Activated naive CD8-positive, alpha-beta T cell (primary cell): ENCODE measurements around the gene KIR3DL2.
"Not testable (repeated sequence)": the region's sequence is repeated elsewhere in the genome, so short reads cannot be mapped to it uniquely, and the experiment has no call there.

ENCODE experiments used
- H3K27ac Mint-ChIP-seq: one replicate; pipeline ENCODE4 v1.8.0; 2021; ENCODE audit warnings: mixed read lengths
- H3K27me3 Mint-ChIP-seq: one replicate; pipeline ENCODE4 v1.8.0; 2021; ENCODE audit warnings: mixed read lengths
- H3K36me3 Mint-ChIP-seq: one replicate; pipeline ENCODE4 v1.8.0; 2021; ENCODE audit warnings: mixed read lengths
- H3K4me1 Mint-ChIP-seq: one replicate; pipeline ENCODE4 v1.8.0; 2021; ENCODE audit warnings: low read depth, mixed read lengths
- H3K4me3 Mint-ChIP-seq: one replicate; pipeline ENCODE4 v1.8.0; 2021; ENCODE audit warnings: mild to moderate bottlenecking, mixed read lengths
- H3K9me3 Mint-ChIP-seq: one replicate; pipeline ENCODE4 v1.8.0; 2021; ENCODE audit warnings: low read depth, mixed read lengths

Gene KIR3DL2

DNA sequence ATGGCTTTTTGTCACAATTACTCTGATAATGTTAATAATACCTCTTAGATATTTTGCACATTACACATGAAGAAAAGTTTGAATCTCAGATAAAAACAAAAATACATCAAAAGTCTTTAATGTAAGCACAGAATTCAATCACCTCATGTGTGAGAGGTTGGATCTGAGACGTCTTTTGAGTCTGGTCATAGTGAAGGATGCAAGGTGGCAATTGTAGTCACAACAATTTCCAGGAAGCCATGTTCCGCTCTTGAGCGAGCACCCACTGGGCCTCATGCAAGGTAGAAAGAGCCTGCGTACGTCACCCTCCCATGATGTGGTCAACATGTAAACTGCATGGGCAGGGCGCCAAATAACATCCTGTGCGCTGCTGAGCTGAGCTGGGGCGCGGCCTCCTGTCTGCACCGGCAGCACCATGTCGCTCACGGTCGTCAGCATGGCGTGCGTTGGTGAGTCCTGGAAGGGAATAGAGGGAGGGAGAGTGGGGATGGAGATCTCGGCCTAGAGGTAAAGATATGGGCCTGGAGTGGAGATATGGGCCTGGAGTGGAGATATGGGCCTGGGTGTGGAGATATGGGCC lies at the start of gene KIR3DL2:
TSS of gene KIR3DL2 (plus strand) at position 383 of the 580 bp plus-strand sequence. CDS start at position 416, 33 bp downstream.
- not testable (repeated sequence) for H3K4me1 Mint-ChIP-seq, H3K9me3 Mint-ChIP-seq, H3K36me3 Mint-ChIP-seq, H3K27ac Mint-ChIP-seq, H3K4me3 Mint-ChIP-seq
- H3K27me3 Mint-ChIP-seq: peaks cover 11% of the 10 kb centered on the region

DNA sequence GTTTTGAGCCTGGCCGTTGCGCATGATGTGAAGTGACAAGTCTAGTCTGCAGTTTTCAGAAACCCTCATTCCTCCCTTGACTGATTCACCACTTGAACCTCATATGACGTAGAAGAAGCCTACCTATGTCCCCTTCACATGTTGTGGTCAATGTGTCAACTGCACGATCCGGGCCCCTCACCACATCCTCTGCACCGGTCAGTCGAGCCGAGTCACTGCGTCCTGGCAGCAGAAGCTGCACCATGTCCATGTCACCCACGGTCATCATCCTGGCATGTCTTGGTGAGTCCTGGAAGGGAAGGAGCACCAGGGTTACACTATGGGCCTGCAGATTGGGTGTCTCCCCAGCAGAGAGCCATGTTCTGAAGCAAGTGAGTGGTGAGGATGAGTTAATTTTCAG lies 46.8 kb upstream of the KIR3DL2 start, which contains the start of gene KIR2DL4:
TSS of gene KIR2DL4 (plus strand) at position 201 of the 400 bp plus-strand sequence. CDS start at position 243, 42 bp downstream.
- Mint-ChIP-seq H3K27me3 (peaks cover 25% of the 10 kb centered on the region), H3K27ac (no peak within 1 kb of the TSS), H3K36me3 (no peaks in the 10 kb centered on the region), H3K4me1 (no peaks in the 10 kb centered on the region), H3K4me3 (no peak within 1 kb of the TSS), H3K9me3 (peaks cover 5% of the 10 kb centered on the region)

DNA sequence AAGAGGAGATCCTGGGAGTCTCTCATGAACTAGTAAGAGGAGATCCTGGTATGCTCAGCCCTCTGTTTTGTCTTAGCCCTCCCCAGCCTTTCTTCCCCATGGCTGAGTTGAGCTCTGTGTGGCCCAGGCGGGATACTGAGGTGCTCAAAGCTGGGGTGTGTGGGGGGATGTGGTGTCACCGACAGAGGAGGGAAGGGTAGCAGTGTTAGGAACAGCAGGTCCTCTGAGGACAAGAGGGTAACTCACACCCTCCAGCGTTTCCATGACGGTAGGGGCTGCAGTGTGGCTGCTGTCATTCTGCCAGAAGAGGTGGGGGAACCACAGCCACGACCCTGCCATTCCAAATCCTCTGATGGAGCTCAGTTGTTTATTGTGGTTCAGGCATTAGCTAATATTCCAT lies 46.1 kb upstream of the KIR3DL2 start:
- no peak overlapping the region for H3K27ac Mint-ChIP-seq
- peaks cover 5% of the 10 kb centered on the region for H3K9me3 Mint-ChIP-seq
- H3K36me3 Mint-ChIP-seq: no peaks in the 10 kb centered on the region
- no peaks in the 10 kb centered on the region for H3K4me1 Mint-ChIP-seq
- H3K27me3 Mint-ChIP-seq: peaks cover 22% of the 10 kb centered on the region
- no peak overlapping the region for H3K4me3 Mint-ChIP-seq

DNA sequence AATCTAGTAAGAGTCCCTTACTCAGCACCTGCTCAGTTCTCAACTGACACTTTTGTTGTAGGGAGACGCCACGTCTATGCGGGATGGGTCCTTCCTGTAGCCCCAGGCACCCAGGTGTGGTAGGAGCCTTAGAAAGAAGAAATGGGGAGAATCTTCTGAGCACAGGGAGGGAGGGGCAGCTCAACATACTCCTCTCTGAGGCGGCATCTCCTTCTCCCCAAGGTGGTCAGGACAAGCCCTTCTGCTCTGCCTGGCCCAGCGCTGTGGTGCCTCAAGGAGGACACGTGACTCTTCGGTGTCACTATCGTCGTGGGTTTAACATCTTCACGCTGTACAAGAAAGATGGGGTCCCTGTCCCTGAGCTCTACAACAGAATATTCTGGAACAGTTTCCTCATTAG lies 45.7 kb upstream of the KIR3DL2 start:
- Mint-ChIP-seq H3K36me3 (no peaks in the 10 kb centered on the region), H3K4me1 (no peaks in the 10 kb centered on the region), H3K27ac (no peak overlapping the region), H3K27me3 (peaks cover 19% of the 10 kb centered on the region), H3K9me3 (peaks cover under 1% of the 10 kb centered on the region), H3K4me3 (no peak overlapping the region)

DNA sequence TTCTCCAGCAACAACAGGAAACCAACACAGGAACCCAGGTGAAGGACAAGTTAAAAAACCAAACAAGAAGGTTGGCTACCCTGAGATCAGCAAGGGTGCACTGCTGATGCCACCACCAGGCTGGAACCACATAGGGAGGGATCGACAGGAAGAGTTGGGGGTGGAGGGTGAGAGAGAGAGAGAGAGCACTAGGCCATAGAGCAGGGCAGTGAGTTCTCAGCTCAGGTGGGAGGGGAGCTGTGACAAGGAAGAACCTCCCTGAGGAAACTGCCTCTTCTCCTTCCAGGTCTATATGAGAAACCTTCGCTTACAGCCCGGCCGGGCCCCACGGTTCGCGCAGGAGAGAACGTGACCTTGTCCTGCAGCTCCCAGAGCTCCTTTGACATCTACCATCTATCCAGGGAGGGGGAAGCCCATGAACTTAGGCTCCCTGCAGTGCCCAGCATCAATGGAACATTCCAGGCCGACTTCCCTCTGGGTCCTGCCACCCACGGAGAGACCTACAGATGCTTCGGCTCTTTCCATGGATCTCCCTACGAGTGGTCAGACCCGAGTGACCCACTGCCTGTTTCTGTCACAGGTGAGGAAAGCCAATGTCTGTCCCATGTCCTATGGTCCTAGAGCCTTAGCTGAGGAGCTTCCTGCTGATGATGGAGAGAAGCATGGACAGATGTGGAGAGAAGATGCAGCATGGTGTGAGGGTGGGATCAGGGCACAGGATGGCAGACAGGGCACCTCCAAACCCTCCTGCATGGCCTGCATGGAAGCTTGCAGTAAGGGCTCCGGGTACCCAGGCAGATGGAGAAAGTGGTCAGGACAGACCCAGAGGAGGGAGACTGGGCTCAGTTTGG lies 44.4 kb upstream of the KIR3DL2 start:
- Mint-ChIP-seq H3K36me3 (no peaks in the 10 kb centered on the region), H3K9me3 (peaks cover 4% of the 10 kb centered on the region), H3K27me3 (peaks cover 20% of the 10 kb centered on the region), H3K4me1 (no peaks in the 10 kb centered on the region), H3K27ac (no peak overlapping the region), H3K4me3 (no peak overlapping the region)

DNA sequence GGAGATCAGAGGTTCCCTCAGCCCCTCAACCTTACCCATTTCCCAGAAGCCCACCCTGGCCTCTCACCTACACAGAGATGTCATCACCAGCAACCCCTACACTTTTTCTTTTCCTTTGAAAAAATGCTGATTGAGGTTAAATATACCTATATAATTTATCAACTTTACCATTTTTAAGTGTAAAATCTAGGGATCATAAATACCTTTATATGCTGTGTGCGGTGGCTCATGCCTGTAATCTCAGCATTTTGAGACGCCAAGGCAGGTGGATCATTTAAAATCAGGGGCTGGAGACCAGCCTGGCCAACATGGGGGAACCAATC lies 43.8 kb upstream of the KIR3DL2 start:
- Mint-ChIP-seq H3K4me3 (no peak overlapping the region), H3K36me3 (no peaks in the 10 kb centered on the region), H3K27ac (no peak overlapping the region), H3K9me3 (peaks cover 4% of the 10 kb centered on the region), H3K27me3 (peaks cover 18% of the 10 kb centered on the region), H3K4me1 (no peaks in the 10 kb centered on the region)

DNA sequence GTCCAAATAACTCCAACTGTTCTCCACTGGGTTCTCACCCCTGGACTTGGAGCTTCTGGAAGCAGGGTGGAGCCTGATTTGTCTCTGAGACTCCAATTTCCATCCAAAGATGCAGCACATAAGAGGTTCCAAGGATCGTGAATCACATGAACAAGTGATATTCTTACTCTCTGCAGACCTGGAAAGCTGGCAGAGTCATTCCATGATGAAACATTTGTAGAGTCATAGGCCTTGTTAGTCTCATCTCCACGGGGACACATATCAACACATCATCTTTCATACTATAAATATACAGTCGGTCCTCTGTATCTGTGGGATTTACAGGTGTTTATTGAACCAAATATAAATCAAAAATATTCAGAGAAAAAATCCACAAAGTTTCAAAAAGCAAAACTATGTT lies 35.7 kb upstream of the KIR3DL2 start:
- H3K4me3 Mint-ChIP-seq, H3K4me1 Mint-ChIP-seq, H3K27ac Mint-ChIP-seq, H3K9me3 Mint-ChIP-seq, H3K36me3 Mint-ChIP-seq: not testable (repeated sequence)
- H3K27me3 Mint-ChIP-seq: peaks cover 10% of the 10 kb centered on the region

DNA sequence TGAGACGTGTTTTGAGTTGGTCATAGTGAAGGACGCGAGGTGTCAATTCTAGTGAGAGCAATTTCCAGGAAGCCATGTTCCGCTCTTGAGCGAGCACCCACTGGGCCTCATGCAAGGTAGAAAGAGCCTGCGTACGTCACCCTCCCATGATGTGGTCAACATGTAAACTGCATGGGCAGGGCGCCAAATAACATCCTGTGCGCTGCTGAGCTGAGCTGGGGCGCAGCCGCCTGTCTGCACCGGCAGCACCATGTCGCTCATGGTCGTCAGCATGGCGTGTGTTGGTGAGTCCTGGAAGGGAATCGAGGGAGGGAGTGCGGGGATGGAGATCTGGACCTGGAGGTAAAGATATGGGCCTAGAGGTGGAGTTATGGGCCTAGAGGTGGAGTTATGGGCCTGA lies 34.0 kb upstream of the KIR3DL2 start, which contains the start of gene KIR3DL1:
TSS of gene KIR3DL1 (plus strand) at position 218 of the 400 bp plus-strand sequence.
- not testable (repeated sequence) for H3K4me1 Mint-ChIP-seq, H3K9me3 Mint-ChIP-seq, H3K27ac Mint-ChIP-seq, H3K36me3 Mint-ChIP-seq, H3K4me3 Mint-ChIP-seq
- H3K27me3 Mint-ChIP-seq: peaks cover 15% of the 10 kb centered on the region

DNA sequence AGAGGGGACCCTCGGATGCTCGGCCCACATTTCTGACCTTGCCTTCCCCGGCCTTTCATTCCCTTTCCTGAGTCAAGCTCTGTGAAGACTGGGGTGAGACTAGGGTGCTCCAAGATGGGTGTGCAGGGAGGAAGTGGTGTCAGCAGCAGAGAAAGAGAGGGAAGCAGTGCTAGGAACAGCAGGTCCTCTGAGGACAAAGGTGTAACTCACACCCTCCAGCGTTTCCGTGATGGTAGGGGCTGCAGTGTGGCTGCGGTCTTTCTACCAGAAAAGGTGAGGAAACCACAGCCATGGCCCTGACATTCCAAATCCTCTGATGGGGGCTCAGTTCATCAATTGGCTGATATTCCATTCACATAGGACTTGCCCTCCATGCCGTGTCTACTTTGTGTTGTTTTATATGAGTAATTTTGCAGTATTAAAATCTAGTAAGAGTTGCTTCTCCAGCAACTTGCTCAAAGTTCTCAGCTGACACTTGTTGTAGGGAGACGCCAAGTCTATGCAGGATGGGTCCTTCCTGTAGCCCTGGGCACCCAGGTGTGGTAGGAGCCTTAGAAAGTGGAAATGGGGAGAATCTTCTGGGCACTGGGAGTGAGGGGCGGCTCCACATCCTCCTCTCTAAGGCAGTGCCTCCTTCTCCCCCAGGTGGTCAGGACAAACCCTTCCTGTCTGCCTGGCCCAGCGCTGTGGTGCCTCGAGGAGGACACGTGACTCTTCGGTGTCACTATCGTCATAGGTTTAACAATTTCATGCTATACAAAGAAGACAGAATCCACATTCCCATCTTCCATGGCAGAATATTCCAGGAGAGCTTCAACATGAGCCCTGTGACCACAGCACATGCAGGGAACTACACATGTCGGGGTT lies 32.3 kb upstream of the KIR3DL2 start:
- Mint-ChIP-seq H3K27me3 (peaks cover 11% of the 10 kb centered on the region), H3K4me3 (no peak overlapping the region), H3K36me3 (no peaks in the 10 kb centered on the region), H3K4me1 (no peaks in the 10 kb centered on the region), H3K27ac (no peak overlapping the region), H3K9me3 (no peaks in the 10 kb centered on the region)

DNA sequence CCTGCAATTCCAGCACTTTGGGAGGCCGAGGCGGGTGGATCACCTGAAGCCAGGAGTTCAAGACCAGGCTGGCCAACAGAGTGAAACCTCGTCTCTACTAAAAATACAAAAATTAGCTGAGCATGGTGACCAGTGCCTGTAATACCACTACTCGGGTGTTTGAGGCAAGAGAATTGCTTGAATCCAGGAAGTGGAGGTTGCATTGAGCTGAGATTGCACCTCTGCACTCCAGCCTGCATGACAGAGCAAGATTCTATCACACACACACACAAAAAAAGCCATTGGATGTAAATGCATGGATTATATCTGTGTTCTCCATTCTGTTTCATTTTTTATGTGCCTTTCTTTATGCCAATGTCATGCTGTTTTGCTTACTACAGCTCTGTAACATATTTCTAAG lies 25.8 kb upstream of the KIR3DL2 start:
- H3K27ac Mint-ChIP-seq, H3K9me3 Mint-ChIP-seq, H3K4me3 Mint-ChIP-seq, H3K27me3 Mint-ChIP-seq, H3K36me3 Mint-ChIP-seq, H3K4me1 Mint-ChIP-seq: not testable (repeated sequence)

DNA sequence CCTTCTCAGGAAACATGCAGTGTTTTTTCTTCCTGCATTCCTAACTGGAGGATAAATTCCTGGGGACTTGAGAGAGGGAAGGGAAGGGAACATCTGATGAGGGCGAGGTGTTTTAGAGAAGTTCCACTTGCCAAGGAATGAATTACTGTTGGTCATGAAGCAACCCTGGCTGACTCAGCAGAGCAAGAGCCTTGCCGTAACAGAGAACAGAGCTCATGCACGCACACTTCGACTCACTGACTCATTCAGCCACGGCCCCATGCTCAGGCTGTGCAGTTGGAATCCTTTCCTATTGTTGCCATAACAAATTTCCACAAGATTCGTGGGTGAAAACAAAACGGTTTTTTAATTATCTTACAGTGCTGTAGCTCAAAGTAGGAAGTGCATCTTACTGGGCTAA lies 24.9 kb upstream of the KIR3DL2 start:
- not testable (repeated sequence) for H3K36me3 Mint-ChIP-seq, H3K27ac Mint-ChIP-seq, H3K4me3 Mint-ChIP-seq, H3K4me1 Mint-ChIP-seq, H3K9me3 Mint-ChIP-seq, H3K27me3 Mint-ChIP-seq

DNA sequence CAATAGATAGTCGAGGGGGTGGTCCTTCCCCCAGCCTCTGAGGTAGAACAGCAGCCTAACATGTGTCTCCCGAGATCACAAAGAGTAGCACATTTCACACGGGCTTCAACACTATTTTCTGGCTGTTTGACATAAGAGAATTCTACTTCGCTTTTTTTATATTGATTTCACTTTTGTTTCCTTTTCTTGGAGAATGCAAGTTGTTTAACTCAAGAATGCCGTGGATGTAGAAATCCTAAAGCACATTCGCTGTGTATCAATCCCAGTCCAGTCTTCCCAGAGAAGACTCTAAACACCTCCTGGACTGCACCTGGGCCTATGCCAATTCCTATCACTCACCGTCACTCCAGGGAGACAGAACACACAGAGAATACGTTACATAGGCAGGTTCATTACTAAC lies 22.2 kb upstream of the KIR3DL2 start:
- H3K36me3 Mint-ChIP-seq, H3K27ac Mint-ChIP-seq, H3K4me3 Mint-ChIP-seq, H3K4me1 Mint-ChIP-seq, H3K27me3 Mint-ChIP-seq, H3K9me3 Mint-ChIP-seq: not testable (repeated sequence)

DNA sequence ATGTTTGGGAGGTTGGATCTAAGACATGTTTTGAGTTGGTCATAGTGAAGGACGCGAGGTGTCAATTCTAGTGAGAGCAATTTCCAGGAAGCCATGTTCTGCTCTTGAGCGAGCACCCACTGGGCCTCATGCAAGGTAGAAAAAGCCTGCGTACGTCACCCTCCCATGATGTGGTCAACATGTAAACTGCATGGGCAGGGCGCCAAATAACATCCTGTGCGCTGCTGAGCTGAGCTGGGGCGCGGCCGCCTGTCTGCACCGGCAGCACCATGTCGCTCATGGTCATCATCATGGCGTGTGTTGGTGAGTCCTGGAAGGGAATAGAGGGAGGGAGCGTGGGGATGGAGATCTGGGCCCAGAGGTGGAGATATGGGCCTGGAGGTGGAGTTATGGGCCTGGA lies 17.7 kb upstream of the KIR3DL2 start, which contains the start of gene KIR2DS4:
TSS of gene KIR2DS4 (plus strand) at position 181 of the 400 bp plus-strand sequence.
- not testable (repeated sequence) for H3K4me1 Mint-ChIP-seq, H3K36me3 Mint-ChIP-seq, H3K27ac Mint-ChIP-seq, H3K4me3 Mint-ChIP-seq, H3K9me3 Mint-ChIP-seq, H3K27me3 Mint-ChIP-seq

DNA sequence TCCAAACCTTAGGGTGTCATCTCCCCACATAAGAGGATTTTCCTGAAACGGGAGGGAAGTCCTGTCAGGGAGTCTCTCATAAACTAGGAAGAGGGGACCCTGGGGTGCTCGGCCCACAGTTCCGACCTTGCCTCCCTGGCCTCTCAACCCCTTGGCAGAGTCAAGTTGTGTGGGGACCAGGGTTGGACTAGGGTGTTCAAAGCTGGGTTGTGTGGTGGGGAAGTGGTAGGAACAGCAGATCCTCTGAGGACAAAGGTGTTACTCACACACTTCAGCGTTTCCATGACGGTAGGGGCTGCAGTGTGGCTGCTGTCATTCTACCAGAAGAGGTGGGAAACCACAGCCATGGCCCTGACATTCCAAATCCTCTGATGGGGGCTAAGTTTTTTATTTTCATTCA lies 15.1 kb upstream of the KIR3DL2 start:
- not testable (repeated sequence) for H3K36me3 Mint-ChIP-seq, H3K9me3 Mint-ChIP-seq, H3K4me3 Mint-ChIP-seq, H3K27me3 Mint-ChIP-seq, H3K27ac Mint-ChIP-seq, H3K4me1 Mint-ChIP-seq

DNA sequence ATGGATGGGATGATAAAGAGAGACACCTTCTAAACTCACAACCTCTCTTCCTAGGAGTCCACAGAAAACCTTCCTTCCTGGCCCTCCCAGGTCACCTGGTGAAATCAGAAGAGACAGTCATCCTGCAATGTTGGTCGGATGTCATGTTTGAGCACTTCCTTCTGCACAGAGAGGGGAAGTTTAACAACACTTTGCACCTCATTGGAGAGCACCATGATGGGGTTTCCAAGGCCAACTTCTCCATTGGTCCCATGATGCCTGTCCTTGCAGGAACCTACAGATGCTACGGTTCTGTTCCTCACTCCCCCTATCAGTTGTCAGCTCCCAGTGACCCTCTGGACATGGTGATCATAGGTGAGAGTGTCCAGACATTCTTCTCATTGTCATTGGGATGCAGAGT lies 12.7 kb upstream of the KIR3DL2 start:
- not testable (repeated sequence) for H3K36me3 Mint-ChIP-seq, H3K27me3 Mint-ChIP-seq, H3K4me3 Mint-ChIP-seq, H3K9me3 Mint-ChIP-seq, H3K27ac Mint-ChIP-seq, H3K4me1 Mint-ChIP-seq
